Dedifferentiated amniotic fluid mesenchymal stem cell (primary cell): ENCODE measurements around the gene OR2K2.
"Not testable (repeated sequence)": the region's sequence is repeated elsewhere in the genome, so short reads cannot be mapped to it uniquely, and the experiment has no call there.

ENCODE experiments used
- DNase-seq: peaks from one replicate; pipeline ENCODE4 v3.0.0-alpha.2; 2016; ENCODE audit errors: extremely low spot score

The OR2K2 gene

GRCh38 chr9:111298111-111298510, 31.9 kb downstream of the OR2K2 start:
- no peak for DNase-seq

DNA sequence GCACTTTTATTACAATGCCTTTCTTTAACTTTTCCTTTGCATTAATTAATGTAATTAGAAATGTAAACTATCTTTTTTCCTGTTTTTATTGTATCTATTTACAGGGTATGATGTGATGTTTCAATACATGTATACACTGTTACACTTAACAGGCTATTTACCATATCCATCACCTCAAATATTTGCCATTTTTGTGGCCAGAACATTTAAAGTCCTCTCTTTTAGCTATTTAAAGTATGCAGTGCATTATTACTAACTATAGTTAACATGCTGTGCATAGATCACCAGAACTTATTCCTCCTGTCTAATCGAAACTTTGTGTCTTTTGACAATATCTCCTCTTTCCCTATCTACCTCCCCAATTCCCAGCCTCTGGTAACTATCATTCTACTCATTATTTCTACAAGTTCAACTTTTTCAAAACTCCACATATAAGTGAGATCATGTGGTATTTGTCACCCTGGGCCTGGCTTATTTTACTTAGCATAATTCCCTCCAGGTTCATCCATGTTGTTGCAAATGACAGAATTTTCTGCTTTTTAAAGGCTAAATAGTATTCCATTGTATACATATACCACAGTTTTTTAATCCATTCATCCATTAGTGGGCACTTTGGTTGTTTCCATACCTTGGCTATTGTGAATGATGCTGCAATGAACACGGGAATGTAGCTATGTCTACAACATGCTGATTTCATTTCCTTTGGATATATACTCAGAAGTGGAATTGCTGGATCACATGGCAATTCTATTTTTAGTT, 32.8 kb downstream of the OR2K2 start:
- no peak for DNase-seq

- no peak for DNase-seq
Observed at GRCh38 chr9:111294691-111295451, 35.2 kb downstream of the OR2K2 start.

DNA sequence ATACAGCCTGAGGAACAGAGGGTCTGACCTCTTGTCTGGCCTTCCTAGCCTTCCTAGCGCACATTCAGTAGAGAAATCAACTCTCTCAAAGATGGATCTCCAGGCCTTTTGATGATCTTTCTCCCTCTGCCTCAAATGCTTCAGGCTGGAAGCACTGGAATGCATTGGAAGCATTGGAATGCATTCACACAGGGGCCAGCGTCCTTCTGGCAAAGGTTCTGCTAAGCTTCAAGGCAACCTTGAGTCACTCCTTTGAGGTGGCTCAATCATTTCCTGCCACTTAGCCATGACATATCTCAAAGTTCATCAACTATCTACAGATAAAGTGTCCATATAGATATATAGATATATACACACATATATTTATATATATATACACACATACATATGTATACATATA, 42.9 kb downstream of the OR2K2 start:
- DNase-seq, result peak; percentile 50

DNA sequence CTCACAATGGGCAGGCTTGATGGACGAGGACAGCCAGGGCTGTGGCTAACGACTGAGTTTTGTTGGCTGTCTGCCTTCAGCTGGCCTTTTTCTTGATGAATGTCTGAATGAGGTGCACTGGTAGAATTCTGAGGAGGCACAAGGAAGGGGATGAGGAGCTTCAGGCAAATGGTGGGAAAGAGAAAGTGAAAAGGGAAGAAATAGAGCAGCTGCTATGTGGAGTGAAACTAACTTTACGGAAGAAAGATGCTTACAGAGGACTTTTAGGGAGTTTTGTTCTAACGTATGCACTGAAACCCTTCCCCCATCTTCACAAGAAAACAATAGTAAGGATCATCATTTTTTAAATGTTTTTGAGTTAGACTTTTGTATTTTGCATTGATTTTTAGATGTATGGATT, 45.3 kb downstream of the OR2K2 start:
- no peak for DNase-seq

DNA sequence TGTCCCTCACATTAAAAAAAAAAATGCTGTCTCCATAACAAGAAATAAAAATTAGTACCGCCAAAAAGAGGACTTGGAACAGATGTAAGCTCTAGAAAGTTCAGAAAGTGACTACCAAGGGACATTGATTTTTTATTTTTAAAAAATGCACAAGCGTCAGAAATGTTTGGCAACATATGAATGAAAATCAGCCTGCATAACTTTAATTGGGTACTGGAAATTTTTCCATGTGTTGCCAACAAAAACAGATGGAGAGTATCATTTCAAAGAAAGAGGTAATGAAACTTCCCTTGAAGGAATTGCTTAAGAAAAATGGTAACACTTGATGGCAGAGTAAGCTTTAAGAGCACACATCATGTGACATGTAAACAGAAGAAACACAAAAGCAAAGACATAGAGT, 47.2 kb downstream of the OR2K2 start:
- DNase-seq, result no peak

GRCh38 chr9:111280795-111281194, 49.2 kb downstream of the OR2K2 start:
- DNase-seq, result not testable (repeated sequence)
